Epithelial cell of esophagus (primary cell): ENCODE measurements around the gene INO80.
A peak's percentile ranks its signal among the peaks of the same experiment; 100 is the strongest.

Experiments
- DNase-seq: peaks from one replicate; pipeline ENCODE4 v3.0.0; 2010; ENCODE audit warnings: low read depth
- H3K4me3 ChIP-seq: 2 replicates; pipeline ENCODE4 v1.5.1; 2011; ENCODE audit warnings: mild to moderate bottlenecking, low read length, control low read depth
- TF ChIP-seq, protein P1 (sequence below): IDR thresholded peaks from 2 replicates; pipeline ENCODE4 v1.5.1; 2011; ENCODE audit warnings: low read depth, mild to moderate bottlenecking, low read length, control low read depth, inconsistent platforms; ENCODE audit not compliant: insufficient read depth; ENCODE audit errors: missing control alignments

INO80 gene

DNA sequence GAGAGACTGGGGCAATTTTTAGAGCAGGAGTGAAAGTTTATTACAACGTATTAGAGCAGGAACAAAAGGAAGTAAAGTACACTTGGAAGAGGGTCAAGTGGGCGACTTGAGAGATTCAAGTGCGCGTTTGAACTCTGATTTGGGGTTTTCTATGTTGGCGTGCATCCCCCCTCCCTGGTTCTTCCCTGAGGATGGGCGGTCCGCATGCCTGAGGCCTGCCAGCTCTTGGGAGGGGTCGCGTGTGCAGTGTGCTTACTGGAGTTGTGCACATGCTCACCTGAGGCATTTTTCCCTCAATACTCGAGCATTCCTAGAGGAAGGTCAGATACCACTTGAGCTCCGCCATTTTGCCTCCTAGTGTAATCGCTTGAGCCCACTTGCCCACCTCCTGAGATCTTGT lies 173.2 kb downstream of the INO80 start:
- H3K4me3 ChIP-seq = no peak overlapping the region
- DNase-seq = no peak
- TF ChIP-seq, protein P1, sequence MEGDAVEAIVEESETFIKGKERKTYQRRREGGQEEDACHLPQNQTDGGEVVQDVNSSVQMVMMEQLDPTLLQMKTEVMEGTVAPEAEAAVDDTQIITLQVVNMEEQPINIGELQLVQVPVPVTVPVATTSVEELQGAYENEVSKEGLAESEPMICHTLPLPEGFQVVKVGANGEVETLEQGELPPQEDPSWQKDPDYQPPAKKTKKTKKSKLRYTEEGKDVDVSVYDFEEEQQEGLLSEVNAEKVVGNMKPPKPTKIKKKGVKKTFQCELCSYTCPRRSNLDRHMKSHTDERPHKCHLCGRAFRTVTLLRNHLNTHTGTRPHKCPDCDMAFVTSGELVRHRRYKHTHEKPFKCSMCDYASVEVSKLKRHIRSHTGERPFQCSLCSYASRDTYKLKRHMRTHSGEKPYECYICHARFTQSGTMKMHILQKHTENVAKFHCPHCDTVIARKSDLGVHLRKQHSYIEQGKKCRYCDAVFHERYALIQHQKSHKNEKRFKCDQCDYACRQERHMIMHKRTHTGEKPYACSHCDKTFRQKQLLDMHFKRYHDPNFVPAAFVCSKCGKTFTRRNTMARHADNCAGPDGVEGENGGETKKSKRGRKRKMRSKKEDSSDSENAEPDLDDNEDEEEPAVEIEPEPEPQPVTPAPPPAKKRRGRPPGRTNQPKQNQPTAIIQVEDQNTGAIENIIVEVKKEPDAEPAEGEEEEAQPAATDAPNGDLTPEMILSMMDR = no peak

DNA sequence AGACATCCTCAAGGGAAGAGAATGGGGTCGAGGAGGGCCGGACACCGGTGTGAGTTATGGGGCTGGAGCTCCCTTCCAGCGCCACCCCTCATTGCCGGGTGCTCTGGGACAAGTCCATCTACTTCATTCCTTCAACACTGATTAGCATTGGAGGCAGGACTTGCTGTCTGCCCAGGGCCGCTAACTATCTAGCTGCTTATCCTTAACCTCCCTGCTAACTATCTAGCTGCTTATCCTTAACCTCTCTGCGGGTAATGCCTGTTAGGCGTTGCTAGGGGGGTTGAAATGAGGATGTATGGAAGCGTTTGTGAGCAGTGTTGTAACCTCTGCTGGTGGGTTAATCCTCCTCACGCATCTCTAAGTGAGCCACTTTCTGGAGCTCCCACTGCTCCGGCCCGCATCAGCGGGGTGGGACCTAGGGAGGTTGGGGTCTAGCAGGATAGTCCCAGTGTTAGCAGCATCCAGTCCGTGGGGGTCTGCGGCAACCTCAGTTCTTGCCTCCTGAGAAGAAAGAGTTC lies 173.7 kb downstream of the INO80 start:
- peak overlapping the region; percentile 54 for H3K4me3 ChIP-seq
- TF ChIP-seq, protein P1 = no peak
- DNase-seq = no peak

DNA sequence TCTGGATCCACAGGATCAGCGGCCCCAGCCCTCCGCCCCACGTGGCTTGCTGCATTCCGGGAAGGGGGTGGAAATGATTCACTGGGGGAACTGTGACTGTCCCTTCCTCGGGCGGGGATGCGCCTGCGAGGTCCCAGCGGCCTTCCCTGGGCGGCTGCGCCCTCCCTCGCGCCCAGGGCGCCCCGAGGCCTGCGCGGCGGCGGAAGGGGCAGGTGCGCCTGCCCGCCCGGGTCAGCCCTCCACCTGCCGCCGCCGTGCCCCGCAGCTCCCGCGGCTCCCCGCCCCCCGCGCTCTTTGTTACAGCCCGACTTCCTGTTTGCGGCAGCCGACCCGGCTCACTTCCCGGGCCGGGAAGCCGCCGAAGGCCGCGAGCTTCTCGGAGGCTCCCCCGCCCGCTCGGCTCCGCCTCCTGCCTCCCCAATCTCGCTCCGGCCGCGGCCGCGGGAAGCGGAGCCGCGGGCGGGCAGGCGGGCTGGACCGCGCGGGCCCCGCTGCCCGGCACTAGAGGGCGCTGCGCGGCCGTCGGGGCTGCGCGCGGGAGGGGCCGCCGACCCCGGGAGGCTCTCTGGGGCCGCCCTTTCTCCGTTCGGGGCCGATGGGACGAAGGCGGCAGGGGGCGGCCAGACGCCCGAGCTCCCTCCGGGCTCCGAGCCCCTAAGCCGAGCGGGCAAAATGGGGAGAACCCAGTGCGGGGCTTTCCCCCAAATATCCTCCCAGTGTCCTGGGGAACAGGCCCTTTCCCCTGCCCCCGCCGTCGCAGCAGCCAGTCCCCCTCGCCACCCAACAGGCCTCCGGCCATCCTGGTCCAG lies 174.3 kb downstream of the INO80 start:
- peak; percentile 62 for DNase-seq
- TF ChIP-seq, protein P1 = no peak
- H3K4me3 ChIP-seq = peak overlapping the region; percentile 54

GRCh38 chr15:40941068-40941527 lies 175.0 kb downstream of the INO80 start:
- TF ChIP-seq, protein P1 = no peak
- DNase-seq = no peak
- peak overlapping the region; percentile 27 for H3K4me3 ChIP-seq

DNA sequence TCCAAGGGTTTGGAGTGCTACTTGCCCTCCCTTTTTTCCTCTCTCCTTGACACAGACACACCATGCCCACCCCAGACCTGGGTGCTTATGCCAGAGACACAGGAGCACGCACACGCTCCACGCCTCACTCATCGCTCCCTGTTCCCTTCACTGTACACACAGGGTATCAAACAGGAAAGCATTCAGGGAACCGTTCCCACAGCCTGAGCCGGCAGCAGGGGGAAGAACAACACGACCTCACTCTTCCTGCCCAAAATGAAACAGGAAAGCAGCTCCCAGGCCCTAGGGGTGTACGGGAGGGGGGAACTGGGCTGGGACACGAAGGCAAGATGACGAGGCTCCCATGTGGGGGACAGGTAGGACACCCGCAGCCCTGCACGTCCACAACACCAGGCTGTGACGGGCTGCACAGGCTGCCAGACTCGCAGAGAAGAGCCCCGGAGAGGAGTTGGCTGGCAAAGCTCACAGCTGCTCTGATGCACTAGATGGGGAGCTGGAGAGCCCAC lies 175.7 kb downstream of the INO80 start:
- H3K4me3 ChIP-seq = no peak overlapping the region
- DNase-seq = no peak
- TF ChIP-seq, protein P1 = no peak

DNA sequence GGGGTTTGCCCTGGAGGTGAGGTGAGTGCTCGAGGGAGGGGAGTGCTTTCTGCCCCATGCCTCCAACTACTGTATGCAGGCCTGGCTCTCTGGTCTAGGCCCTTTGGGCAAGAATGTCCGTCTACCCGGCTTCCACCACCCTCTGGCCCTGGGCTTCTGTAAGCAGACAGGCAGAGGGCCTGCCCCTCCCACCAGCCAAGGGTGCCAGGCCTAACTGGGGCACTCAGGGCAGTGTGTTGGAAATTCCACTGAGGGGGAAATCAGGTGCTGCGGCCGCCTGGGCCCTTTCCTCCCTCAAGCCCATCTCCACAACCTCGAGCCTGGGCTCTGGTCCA lies 177.6 kb downstream of the INO80 start:
- DNase-seq = no peak
- TF ChIP-seq, protein P1 = no peak
- no peak overlapping the region for H3K4me3 ChIP-seq
